Measurements from ENCODE around the gene PAX3. TPM values are rescaled to one million over a fixed set of nuclear protein-coding genes. Genes with fewer than 3 reads are reported as not detected.

The PAX3 gene
- total RNA-seq, 2 donors from 2014 or later, result not detected

DNA sequence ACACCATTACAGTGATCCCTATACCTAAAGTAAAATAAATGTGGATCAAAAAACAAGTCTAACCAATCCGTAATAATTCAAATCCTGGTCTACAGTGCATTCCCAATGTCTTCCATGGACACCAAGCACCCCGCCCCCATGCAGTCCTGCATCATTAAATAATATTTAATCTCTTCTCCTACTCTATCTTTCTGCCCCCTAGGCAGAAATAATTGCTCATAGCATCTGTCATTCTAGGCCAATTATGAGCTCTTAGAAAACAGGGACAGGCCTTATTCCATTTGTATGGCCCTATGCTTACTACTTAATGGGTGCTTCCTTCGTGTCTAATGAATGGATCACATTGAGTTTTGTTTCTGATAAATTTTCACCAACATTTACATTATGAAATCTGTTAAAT, 66.4 kb downstream of the PAX3 start:
- DNase-seq (no peak), ATAC-seq (no peak)
- H3K27me3 ChIP-seq, result no peaks in the 10 kb centered on the region
- no peaks in the 10 kb centered on the region for H3K4me1 ChIP-seq
- no peaks in the 10 kb centered on the region for H3K9me3 ChIP-seq
- H3K27ac ChIP-seq, result no peak overlapping the region
- 79 to 82% methylated on average over 3 of the region's 3 CpGs for WGBS, 2 donors
- H3K36me3 ChIP-seq (replicated peaks in 1 of 2; ENCODE audit: insufficient read depth in 1 of 2, low read depth in 2 of 2), result no peaks in the 10 kb centered on the region
- intact Hi-C loops (cut with DNase I), result no loop called here
- no peak for TF ChIP-seq POLR2A (IDR thresholded peaks at IDR 0.05)
- TF ChIP-seq, protein P1, sequence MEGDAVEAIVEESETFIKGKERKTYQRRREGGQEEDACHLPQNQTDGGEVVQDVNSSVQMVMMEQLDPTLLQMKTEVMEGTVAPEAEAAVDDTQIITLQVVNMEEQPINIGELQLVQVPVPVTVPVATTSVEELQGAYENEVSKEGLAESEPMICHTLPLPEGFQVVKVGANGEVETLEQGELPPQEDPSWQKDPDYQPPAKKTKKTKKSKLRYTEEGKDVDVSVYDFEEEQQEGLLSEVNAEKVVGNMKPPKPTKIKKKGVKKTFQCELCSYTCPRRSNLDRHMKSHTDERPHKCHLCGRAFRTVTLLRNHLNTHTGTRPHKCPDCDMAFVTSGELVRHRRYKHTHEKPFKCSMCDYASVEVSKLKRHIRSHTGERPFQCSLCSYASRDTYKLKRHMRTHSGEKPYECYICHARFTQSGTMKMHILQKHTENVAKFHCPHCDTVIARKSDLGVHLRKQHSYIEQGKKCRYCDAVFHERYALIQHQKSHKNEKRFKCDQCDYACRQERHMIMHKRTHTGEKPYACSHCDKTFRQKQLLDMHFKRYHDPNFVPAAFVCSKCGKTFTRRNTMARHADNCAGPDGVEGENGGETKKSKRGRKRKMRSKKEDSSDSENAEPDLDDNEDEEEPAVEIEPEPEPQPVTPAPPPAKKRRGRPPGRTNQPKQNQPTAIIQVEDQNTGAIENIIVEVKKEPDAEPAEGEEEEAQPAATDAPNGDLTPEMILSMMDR (IDR thresholded peaks at IDR 0.05), result no peak
- no peak overlapping the region for H3K4me3 ChIP-seq

DNA sequence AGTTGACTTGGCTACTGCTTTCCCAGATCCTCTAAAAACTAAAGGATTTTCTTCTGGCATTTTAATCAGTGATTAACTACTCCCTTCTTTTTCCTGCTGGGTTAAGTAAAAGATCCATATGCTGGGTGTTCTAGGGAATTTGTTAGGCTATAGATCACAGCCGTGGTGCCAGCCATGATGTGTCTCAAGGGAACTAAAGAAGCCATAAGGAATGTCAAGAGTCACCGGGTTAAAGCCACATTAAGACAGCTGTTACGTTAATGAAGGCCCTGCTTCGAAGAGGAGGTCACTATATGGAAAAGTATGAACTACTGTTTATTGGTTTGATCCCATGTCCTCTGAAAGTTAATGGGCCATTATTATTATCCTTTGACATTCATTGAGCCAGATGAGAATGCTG, 70.7 kb downstream of the PAX3 start:
- no peak for DNase-seq
- WGBS, 2 donors, result 61 to 63% methylated on average over 4 of the region's 4 CpGs
- Histone ChIP-seq H3K36me3 (replicated peaks in 1 of 2; ENCODE audit: insufficient read depth in 1 of 2, low read depth in 2 of 2) (no peaks in the 10 kb centered on the region), H3K4me3 (no peak overlapping the region), H3K9me3 (no peaks in the 10 kb centered on the region), H3K27ac (no peak overlapping the region), H3K27me3 (no peaks in the 10 kb centered on the region), H3K4me1 (no peaks in the 10 kb centered on the region)
- TF ChIP-seq POLR2A (IDR thresholded peaks at IDR 0.05), result no peak
- TF ChIP-seq, protein P1 (IDR thresholded peaks at IDR 0.05), result no peak
- ATAC-seq, result no peak
- intact Hi-C loops (cut with DNase I), result no loop called here

DNA sequence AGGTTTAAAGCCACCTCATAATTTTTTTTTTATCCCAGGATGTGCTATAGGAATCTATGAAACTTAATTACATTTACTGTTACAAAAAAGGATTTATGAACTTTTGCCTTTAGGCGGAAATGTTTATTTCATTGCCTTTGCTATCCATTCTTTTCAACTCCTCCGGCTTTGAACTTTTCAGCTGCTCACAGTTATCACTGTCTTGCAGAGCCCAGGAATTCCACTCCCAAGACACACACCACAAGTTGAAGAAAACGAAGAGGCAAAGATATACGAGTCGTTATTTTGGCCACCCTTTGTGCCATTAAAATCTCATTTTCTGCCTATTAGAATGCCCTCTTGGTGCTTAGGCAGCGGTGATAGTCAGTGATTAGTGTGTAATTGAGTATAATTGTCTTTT, 80.0 kb downstream of the PAX3 start:
- Histone ChIP-seq H3K27ac (no peak overlapping the region), H3K27me3 (no peaks in the 10 kb centered on the region), H3K4me3 (no peak overlapping the region), H3K9me3 (no peaks in the 10 kb centered on the region), H3K36me3 (replicated peaks in 1 of 2; ENCODE audit: insufficient read depth in 1 of 2, low read depth in 2 of 2) (no peaks in the 10 kb centered on the region), H3K4me1 (no peaks in the 10 kb centered on the region)
- no peak for DNase-seq
- ATAC-seq, result no peak
- no peak for TF ChIP-seq POLR2A (IDR thresholded peaks at IDR 0.05)
- TF ChIP-seq, protein P1 (IDR thresholded peaks at IDR 0.05), result no peak
- WGBS, 2 donors, result 23 to 24% methylated on average over 6 of the region's 6 CpGs
- intact Hi-C loops (cut with DNase I), result no loop called here

DNA sequence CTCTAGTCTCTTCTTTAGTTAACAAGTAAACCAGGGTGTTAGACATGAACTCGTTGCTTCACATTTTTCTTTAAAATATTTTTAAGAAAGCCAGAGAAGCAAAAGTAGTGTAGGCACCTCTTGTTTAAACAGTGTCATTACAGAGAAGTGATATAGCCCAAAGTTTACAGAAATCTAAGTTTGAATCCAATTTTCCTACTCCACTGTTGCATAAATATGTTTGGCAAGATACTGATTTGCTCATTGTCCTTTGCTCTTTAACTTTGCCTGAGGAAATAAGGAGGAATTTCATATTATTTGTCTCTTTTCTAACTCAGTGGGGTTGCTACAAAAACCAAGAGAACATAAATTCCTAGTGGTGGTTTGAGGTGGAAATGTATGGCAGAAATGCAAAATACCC, 81.1 kb downstream of the PAX3 start:
- intact Hi-C loops (cut with DNase I), result no loop called here
- 25 to 35% methylated on average over 1 of the region's 1 CpG for WGBS, 2 donors
- no peaks in the 10 kb centered on the region for H3K27me3 ChIP-seq

DNA sequence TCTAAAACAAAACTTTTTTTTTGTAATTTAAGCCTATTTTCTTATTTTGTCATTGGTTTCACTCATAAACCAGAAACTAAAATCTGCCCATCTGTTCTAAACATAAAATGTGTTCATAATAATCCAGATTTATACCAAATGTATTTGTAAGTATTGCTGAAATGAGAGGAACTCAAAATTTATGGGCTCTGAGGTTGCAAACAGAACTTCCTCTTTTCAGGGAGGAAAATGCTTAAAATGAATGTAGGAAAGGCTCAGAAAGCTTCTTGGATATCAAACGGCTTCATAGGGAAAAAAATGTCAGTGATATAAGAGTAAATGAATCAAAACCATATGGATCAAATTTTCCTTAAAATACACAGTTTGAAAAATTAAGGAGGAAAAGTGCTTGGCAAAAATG, 83.9 kb downstream of the PAX3 start:
- no peaks in the 10 kb centered on the region for H3K36me3 ChIP-seq (replicated peaks in 1 of 2; ENCODE audit: insufficient read depth in 1 of 2, low read depth in 2 of 2)
- no peak overlapping the region for H3K27ac ChIP-seq
- H3K27me3 ChIP-seq, result no peaks in the 10 kb centered on the region
- H3K9me3 ChIP-seq, result no peaks in the 10 kb centered on the region
- TF ChIP-seq, protein P1 (IDR thresholded peaks at IDR 0.05), result no peak
- no peak for TF ChIP-seq POLR2A (IDR thresholded peaks at IDR 0.05)
- 14 to 31% methylated on average over 1 of the region's 1 CpG for WGBS, 2 donors
- intact Hi-C loops (cut with DNase I), result no loop called here
- no peak overlapping the region for H3K4me3 ChIP-seq
- no peak for ATAC-seq
- DNase-seq, result no peak
- H3K4me1 ChIP-seq, result no peaks in the 10 kb centered on the region

More for the DNA sequence above, 81.1 kb downstream of the PAX3 start:
- H3K4me1 ChIP-seq, result no peaks in the 10 kb centered on the region
- ATAC-seq (no peak), DNase-seq (no peak)
- no peaks in the 10 kb centered on the region for H3K36me3 ChIP-seq (replicated peaks in 1 of 2; ENCODE audit: insufficient read depth in 1 of 2, low read depth in 2 of 2)
- no peak overlapping the region for H3K27ac ChIP-seq
- H3K9me3 ChIP-seq, result no peaks in the 10 kb centered on the region
- TF ChIP-seq POLR2A (IDR thresholded peaks at IDR 0.05), result no peak
- TF ChIP-seq, protein P1 (IDR thresholded peaks at IDR 0.05), result no peak
- no peak overlapping the region for H3K4me3 ChIP-seq

Data from body of pancreas (tissue), 4 donors.